Tibial artery (tissue), 4 donors: ENCODE results near the gene UCN3.
A peak's percentile ranks its signal among the peaks of the same experiment; 100 is the strongest.

Experiments
- DNase-seq, 2 donors: peaks; one replicate each; pipeline ENCODE4 v3.0.0-alpha.2; 2019
- H3K27ac ChIP-seq, 2 donors: fragments of 200-600 bp; sonication (generic) in 1 of 2; 1 replicate in 1 of 2; 2 replicates in 1 of 2; pipeline ENCODE4 v1.5.1; 2018 to 2019; ENCODE audit warnings: mild to moderate bottlenecking in 1 of 2
- H3K27me3 ChIP-seq, 2 donors: fragments of 200-600 bp; sonication (generic) in 1 of 2; one replicate each; pipeline versions ENCODE4 v1.5.1 to v1.6.0; 2016 to 2019
- H3K36me3 ChIP-seq, 3 donors: fragments of 200-600 bp; sonication (generic) in 2 of 3; one replicate each; pipeline ENCODE4 v1.5.1; 2016 to 2019; ENCODE audit warnings: mild to moderate bottlenecking in 2 of 3
- H3K4me1 ChIP-seq, 4 donors: fragments of 200-600 bp; sonication (generic) in 2 of 4; 1 replicate in 3 of 4; 2 replicates in 1 of 4; pipeline ENCODE4 v1.5.1; 2016 to 2019
- H3K4me3 ChIP-seq, 2 donors: fragments of 200-600 bp; sonication (generic) in 1 of 2; 1 replicate in 1 of 2; 2 replicates in 1 of 2; pipeline ENCODE4 v1.5.1; 2018 to 2019; ENCODE audit warnings: mild to moderate bottlenecking in 2 of 2
- H3K9me3 ChIP-seq, 3 donors: fragments of 200-600 bp; sonication (generic) in 1 of 3; one replicate each; pipeline ENCODE4 v1.5.1; 2016 to 2019
- intact Hi-C: fragments of 100-400 bp; cut with DNase I; formaldehyde crosslinking; loops from one replicate; pipeline ENCODE4 v1.15.0; 2023; ENCODE audit warnings: low total_unique reads
- TF ChIP-seq, protein P1 (sequence below), 2 experiments: fragments of 200-600 bp in 1 of 2; fragments of 450-650 bp in 1 of 2; IDR thresholded peaks; one replicate each; pipeline ENCODE4 v1.5.1; 2017 to 2019; ENCODE audit warnings: antibody characterized with exemption in 2 of 2, mild to moderate bottlenecking in 1 of 2, moderate library complexity in 1 of 2

The UCN3 gene

DNA sequence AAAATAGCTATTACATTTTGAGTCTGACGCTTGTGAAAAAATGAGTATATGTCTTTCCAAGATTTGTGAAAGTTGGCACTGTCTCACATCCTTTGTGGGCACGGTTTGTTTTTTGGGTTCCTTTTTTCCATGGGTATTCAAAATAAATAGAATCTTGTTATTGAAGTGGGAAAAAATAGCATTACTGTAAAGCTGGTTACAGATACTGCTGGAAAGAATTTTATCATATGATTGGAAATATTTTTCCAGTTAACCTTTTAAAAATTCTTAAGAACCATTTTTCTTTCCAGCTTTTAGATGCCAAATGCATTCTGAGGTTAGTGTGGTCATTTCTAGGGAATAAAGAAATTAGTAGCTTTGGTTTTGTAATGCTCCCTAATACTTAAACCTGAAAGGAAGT lies 59.0 kb downstream of the UCN3 start:
- intact Hi-C loops = no loop called here
- peaks cover 0 to 3% (median 0%) of the 10 kb centered on the region in 3 donors for H3K9me3 ChIP-seq
- H3K27me3 ChIP-seq = no peaks in the 10 kb centered on the region
- DNase-seq = no peak
- peak overlapping the region in 1 of 2 donors; percentile 3 for H3K4me3 ChIP-seq
- no peaks in the 10 kb centered on the region for H3K36me3 ChIP-seq
- H3K27ac ChIP-seq = peak overlapping the region; percentile 64
- peaks cover 0 to 90% (median 21%) of the 10 kb centered on the region in 4 donors for H3K4me1 ChIP-seq
- TF ChIP-seq, protein P1, sequence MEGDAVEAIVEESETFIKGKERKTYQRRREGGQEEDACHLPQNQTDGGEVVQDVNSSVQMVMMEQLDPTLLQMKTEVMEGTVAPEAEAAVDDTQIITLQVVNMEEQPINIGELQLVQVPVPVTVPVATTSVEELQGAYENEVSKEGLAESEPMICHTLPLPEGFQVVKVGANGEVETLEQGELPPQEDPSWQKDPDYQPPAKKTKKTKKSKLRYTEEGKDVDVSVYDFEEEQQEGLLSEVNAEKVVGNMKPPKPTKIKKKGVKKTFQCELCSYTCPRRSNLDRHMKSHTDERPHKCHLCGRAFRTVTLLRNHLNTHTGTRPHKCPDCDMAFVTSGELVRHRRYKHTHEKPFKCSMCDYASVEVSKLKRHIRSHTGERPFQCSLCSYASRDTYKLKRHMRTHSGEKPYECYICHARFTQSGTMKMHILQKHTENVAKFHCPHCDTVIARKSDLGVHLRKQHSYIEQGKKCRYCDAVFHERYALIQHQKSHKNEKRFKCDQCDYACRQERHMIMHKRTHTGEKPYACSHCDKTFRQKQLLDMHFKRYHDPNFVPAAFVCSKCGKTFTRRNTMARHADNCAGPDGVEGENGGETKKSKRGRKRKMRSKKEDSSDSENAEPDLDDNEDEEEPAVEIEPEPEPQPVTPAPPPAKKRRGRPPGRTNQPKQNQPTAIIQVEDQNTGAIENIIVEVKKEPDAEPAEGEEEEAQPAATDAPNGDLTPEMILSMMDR (IDR thresholded peaks at IDR 0.05) = no peak
